HCT116 (cell line): ENCODE data around the gene SLC25A22. TPM values are rescaled to one million over a fixed set of nuclear protein-coding genes. Genes with fewer than 3 reads are reported as not detected.

ENCODE experiments used
- ATAC-seq: fragments of 200-7000 bp; cut with Tn5 transposase; 2 replicates; pipeline ENCODE4 v1.9.1; 2020; ENCODE audit warnings: mild to moderate bottlenecking, moderate library complexity
- BruUV-seq: library from RNA; stranded (reverse); fragments of 400-500 nt; replicated peaks from 2 replicates; lab custom pipeline; 2021; lab: Mats Ljungman, UMichigan
- CTCF ChIA-PET: fragments of 300-600 bp; sonication (Branson Sonifier 250); formaldehyde crosslinking; loops from one replicate; lab custom pipeline; 2021; ENCODE audit warnings: antibody characterized with exemption; lab: Charles Lee
- POLR2A ChIA-PET: fragments of 300-600, 350-600 bp; sonication (Branson Sonifier 250); formaldehyde crosslinking; loops from one replicate; lab custom pipeline; 2021; ENCODE audit warnings: antibody characterized with exemption; lab: Charles Lee
- RAD21 ChIA-PET, 2 experiments: fragments of 300-600 bp; sonication (Branson Sonifier 250); formaldehyde crosslinking; loops; one replicate each; lab custom pipeline; 2023; ENCODE audit warnings: low total read pairs in 2 of 2; ENCODE audit not compliant: uncharacterized antibody in 2 of 2, unreplicated experiment in 2 of 2, low non-redundant PET in 1 of 2; lab: Charles Lee
- DNase-seq: peaks from one replicate; pipeline ENCODE4 v3.0.0-alpha.2; 2010; ENCODE audit warnings: low read depth, low spot score
- H2AFZ ChIP-seq: fragments of 200-600 bp; shearing (Covaris generic), sonication (generic); 2 replicates; pipeline ENCODE4 v1.6.1; 2017; ENCODE audit warnings: low read depth, mixed run types, mixed read lengths, antibody characterized with exemption, low read length; ENCODE audit not compliant: poor library complexity, severe bottlenecking
- H3K27ac ChIP-seq: 2 replicates; pipeline ENCODE4 v1.5.1; 2012; ENCODE audit warnings: low read depth, low read length
- H3K27me3 ChIP-seq: fragments of 200-600 bp; sonication (generic); 2 replicates; pipeline ENCODE4 v1.6.1; 2016; ENCODE audit warnings: mixed run types, low read length, mixed read lengths; ENCODE audit not compliant: insufficient read depth
- H3K36me3 ChIP-seq, 2 experiments: fragments of 200-500 bp in 1 of 2; fragments of 200-600 bp in 1 of 2; sonication (Bioruptor generic) in 1 of 2; sonication (generic) in 1 of 2; 2 replicates each; pipeline versions ENCODE4 v1.5.1 to v1.6.1; 2014 to 2016; ENCODE audit warnings: low read length in 2 of 2, inconsistent platforms in 1 of 2, mixed read lengths in 1 of 2, mixed run types in 1 of 2; ENCODE audit not compliant: insufficient read depth in 2 of 2, control insufficient read depth in 1 of 2
- H3K4me1 ChIP-seq, 2 experiments: fragments of 200-600 bp in 1 of 2; sonication (generic) in 1 of 2; 2 replicates each; pipeline versions ENCODE4 v1.5.1 to v1.6.1; 2012 to 2017; ENCODE audit warnings: low read length in 2 of 2, inconsistent platforms in 1 of 2, mild to moderate bottlenecking in 1 of 2, mixed read lengths in 1 of 2, mixed run types in 1 of 2, moderate library complexity in 1 of 2; ENCODE audit not compliant: insufficient read depth in 2 of 2, control insufficient read depth in 1 of 2
- H3K4me2 ChIP-seq: fragments of 200-600 bp; sonication (generic); 2 replicates; pipeline ENCODE4 v1.6.1; 2017; ENCODE audit warnings: mixed run types, low read length, mixed read lengths
- H3K4me3 ChIP-seq, 2 experiments: fragments of 200-600 bp in 1 of 2; sonication (generic) in 1 of 2; replicated peaks in 1 of 2; 2 replicates each; pipeline ENCODE4 v1.5.1; 2011 to 2016; ENCODE audit warnings: low read length in 2 of 2, control low read depth in 1 of 2, low read depth in 1 of 2, mild to moderate bottlenecking in 1 of 2, mixed read lengths in 1 of 2, mixed run types in 1 of 2
- H3K79me2 ChIP-seq: fragments of 200-600 bp; sonication (generic); 2 replicates; pipeline ENCODE4 v1.6.1; 2017; ENCODE audit warnings: mild to moderate bottlenecking, mixed run types, low read length, moderate library complexity, mixed read lengths; ENCODE audit not compliant: insufficient read depth
- H3K9ac ChIP-seq: fragments of 200-600 bp; sonication (generic); 2 replicates; pipeline ENCODE4 v1.6.1; 2016; ENCODE audit warnings: low read length, mixed read lengths
- H3K9me2 ChIP-seq: fragments of 200-600 bp; sonication (generic), shearing (Covaris generic); 2 replicates; pipeline ENCODE4 v1.6.1; 2017; ENCODE audit warnings: mixed run types, mild to moderate bottlenecking, moderate library complexity; ENCODE audit not compliant: insufficient read depth
- H3K9me3 ChIP-seq, 2 experiments: fragments of 200-500 bp in 1 of 2; fragments of 200-600 bp in 1 of 2; sonication (Bioruptor generic) in 1 of 2; sonication (generic) in 1 of 2; 2 replicates each; pipeline ENCODE4 v1.6.1; 2014 to 2017; ENCODE audit warnings: low read length in 2 of 2, mixed read lengths in 2 of 2, inconsistent platforms in 1 of 2, low read depth in 1 of 2, mild to moderate bottlenecking in 1 of 2, mixed run types in 1 of 2, moderate library complexity in 1 of 2; ENCODE audit not compliant: control insufficient read depth in 1 of 2, insufficient read depth in 1 of 2
- H4K20me1 ChIP-seq: fragments of 200-600 bp; sonication (generic), shearing (Covaris generic); 2 replicates; pipeline ENCODE4 v1.6.1; 2017; ENCODE audit warnings: mixed run types, mild to moderate bottlenecking, moderate library complexity; ENCODE audit not compliant: insufficient read depth
- EGR1 ChIP-seq: IDR thresholded peaks from 2 replicates; pipeline ENCODE4 v1.6.1; 2012; ENCODE audit warnings: low read depth
- EZH2 ChIP-seq: fragments of 200-600 bp; sonication (generic); IDR thresholded peaks from 2 replicates; pipeline ENCODE4 v1.6.1; 2017; ENCODE audit warnings: antibody characterized with exemption, mixed run types
- FOSL1 ChIP-seq: IDR thresholded peaks from 2 replicates; pipeline ENCODE4 v1.6.1; 2012; ENCODE audit warnings: low read depth
- RAD21 ChIP-seq: IDR thresholded peaks from 2 replicates; pipeline ENCODE4 v1.6.1; 2012; ENCODE audit warnings: low read depth, mild to moderate bottlenecking
- SRF ChIP-seq: IDR thresholded peaks from 2 replicates; pipeline ENCODE4 v1.6.1; 2012; ENCODE audit warnings: low read depth
- TCF7L2 ChIP-seq: IDR thresholded peaks from 2 replicates; pipeline ENCODE4 v1.7.0; 2011; ENCODE audit warnings: borderline replicate concordance, inconsistent platforms; ENCODE audit not compliant: insufficient read depth, insufficient read length; ENCODE audit errors: extremely low read depth
- intact Hi-C: fragments of 100-400 bp; cut with micrococcal nuclease; formaldehyde crosslinking; loops from 2 replicates; pipeline ENCODE4 v1.10.0; 2022
- total RNA-seq: library from RNA; stranded (reverse); gene quantifications from one replicate; pipeline ENCODE4 v1.2.1, GENCODE V29; 2021; ENCODE audit not compliant: unreplicated experiment
- TF ChIP-seq, protein P1 (sequence below): IDR thresholded peaks from 2 replicates; pipeline ENCODE4 v1.6.1; 2012; ENCODE audit warnings: low read depth
- TF ChIP-seq, protein P2 (sequence below): IDR thresholded peaks from 2 replicates; pipeline ENCODE4 v1.6.1; 2011; ENCODE audit warnings: mild to moderate bottlenecking, low read length, moderate library complexity; ENCODE audit not compliant: insufficient replicate concordance; ENCODE audit errors: extremely low read depth

SLC25A22 gene
- total RNA-seq, 1 experiment from 2014 or later: 62.0 TPM

DNA sequence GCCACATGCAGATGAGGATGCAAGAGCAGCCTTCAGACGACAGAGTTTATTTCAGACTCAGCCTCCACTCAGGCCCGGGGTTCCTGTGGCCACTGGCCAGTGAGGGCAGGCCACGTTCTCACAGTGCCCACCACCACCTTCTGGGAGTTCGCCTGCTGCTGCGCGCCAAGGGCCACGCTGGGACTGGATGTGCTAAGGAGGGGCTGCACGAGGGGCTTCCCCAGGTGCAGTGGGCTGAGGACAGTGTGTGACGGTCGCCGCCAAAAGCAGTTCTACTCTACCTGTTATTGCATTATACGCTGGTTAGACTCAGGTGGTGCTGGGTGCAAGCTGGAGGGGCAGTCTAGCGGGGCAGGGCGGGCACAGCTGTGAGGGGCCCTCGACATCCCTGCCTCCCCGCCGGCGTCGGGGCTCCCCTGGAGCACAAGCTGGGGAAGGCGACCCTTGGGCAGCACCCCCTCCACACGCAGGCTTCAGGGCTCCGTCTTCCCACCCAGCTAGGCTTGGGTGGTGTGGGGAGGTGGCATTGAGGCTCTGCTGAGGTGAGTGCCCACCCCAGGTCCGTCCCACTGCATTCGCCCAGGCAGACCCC, 10.9 kb downstream of the SLC25A22 start (continued):
- TF ChIP-seq, protein P1, sequence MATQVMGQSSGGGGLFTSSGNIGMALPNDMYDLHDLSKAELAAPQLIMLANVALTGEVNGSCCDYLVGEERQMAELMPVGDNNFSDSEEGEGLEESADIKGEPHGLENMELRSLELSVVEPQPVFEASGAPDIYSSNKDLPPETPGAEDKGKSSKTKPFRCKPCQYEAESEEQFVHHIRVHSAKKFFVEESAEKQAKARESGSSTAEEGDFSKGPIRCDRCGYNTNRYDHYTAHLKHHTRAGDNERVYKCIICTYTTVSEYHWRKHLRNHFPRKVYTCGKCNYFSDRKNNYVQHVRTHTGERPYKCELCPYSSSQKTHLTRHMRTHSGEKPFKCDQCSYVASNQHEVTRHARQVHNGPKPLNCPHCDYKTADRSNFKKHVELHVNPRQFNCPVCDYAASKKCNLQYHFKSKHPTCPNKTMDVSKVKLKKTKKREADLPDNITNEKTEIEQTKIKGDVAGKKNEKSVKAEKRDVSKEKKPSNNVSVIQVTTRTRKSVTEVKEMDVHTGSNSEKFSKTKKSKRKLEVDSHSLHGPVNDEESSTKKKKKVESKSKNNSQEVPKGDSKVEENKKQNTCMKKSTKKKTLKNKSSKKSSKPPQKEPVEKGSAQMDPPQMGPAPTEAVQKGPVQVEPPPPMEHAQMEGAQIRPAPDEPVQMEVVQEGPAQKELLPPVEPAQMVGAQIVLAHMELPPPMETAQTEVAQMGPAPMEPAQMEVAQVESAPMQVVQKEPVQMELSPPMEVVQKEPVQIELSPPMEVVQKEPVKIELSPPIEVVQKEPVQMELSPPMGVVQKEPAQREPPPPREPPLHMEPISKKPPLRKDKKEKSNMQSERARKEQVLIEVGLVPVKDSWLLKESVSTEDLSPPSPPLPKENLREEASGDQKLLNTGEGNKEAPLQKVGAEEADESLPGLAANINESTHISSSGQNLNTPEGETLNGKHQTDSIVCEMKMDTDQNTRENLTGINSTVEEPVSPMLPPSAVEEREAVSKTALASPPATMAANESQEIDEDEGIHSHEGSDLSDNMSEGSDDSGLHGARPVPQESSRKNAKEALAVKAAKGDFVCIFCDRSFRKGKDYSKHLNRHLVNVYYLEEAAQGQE: no peak
- no peak for TF ChIP-seq SRF
- no peak for TF ChIP-seq FOSL1
- no peak for TF ChIP-seq EGR1

DNA sequence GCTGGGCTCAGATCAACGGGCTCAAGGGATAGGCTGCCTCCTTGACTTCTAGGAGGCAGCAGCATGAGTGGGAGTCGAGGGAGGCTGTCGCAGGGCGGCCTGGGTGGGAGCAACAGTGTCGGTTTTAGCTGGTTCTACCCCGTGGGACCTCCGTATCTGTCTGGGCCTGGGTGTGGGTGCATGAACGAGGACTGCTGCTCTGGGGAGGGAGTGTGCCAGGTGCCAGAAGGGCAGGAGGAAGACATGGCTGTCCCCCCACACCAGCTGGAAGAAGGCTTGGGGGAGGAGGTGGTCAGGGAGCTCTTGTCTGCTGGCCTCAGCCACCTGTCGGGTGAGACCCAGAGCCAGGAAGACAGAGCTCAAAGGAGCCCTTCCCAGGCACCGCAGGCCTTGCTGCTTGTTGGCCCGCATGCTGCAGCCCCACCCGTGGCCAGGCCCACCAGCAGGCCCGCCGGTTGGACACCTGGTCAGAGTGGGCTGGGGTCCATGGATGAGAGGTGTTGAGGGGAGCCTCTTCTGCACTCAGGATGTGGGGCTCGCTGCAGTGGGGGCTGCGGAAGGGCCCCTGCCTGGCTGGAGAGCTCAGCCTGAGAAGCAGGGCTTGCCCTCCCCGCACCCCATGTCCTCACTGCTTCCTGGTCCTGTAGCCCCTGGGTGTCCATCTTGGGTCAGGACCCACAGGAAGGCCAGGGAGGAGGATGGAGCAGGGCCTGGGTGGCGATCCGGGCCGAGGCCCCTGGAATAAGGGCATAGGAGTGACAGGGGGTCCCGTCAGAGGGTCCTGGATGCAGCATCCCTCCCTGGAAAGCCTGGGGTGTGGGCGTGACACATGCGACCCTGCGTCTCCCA, 11.6 kb downstream of the SLC25A22 start:
- Histone ChIP-seq H3K9me2 (no peaks in the 10 kb centered on the region), H3K4me2 (no peak overlapping the region), H3K27me3 (no peaks in the 10 kb centered on the region), H3K79me2 (no peaks in the 10 kb centered on the region), H3K9me3 (no peaks in the 10 kb centered on the region), H3K4me3 (no peak overlapping the region), H3K36me3 (no peaks in the 10 kb centered on the region), H2AFZ (no peak overlapping the region), H3K9ac (no peak overlapping the region), H3K27ac (no peak overlapping the region), H4K20me1 (no peaks in the 10 kb centered on the region), H3K4me1 (peaks cover 21 to 37% of the 10 kb centered on the region in 2 experiments)
- no TSS peak for BruUV-seq
- ChIA-PET RAD21 (no interaction called here), CTCF (no interaction called here), POLR2A (interaction anchor here (0.7 to 1.1 kb wide), 2 partner anchors 9 to 11 kb away, joined by 3 to 4 read pairs; no protein-coding TSS in a partner anchor)
- no peak for DNase-seq
- ATAC-seq: no peak
- TF ChIP-seq, protein P2, sequence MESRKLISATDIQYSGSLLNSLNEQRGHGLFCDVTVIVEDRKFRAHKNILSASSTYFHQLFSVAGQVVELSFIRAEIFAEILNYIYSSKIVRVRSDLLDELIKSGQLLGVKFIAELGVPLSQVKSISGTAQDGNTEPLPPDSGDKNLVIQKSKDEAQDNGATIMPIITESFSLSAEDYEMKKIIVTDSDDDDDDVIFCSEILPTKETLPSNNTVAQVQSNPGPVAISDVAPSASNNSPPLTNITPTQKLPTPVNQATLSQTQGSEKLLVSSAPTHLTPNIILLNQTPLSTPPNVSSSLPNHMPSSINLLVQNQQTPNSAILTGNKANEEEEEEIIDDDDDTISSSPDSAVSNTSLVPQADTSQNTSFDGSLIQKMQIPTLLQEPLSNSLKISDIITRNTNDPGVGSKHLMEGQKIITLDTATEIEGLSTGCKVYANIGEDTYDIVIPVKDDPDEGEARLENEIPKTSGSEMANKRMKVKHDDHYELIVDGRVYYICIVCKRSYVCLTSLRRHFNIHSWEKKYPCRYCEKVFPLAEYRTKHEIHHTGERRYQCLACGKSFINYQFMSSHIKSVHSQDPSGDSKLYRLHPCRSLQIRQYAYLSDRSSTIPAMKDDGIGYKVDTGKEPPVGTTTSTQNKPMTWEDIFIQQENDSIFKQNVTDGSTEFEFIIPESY: no peak
- no peak for TF ChIP-seq RAD21
- TF ChIP-seq EZH2: no peak
- no peak for TF ChIP-seq TCF7L2
- intact Hi-C loops: no loop called here
